Glutamatergic neuron (in vitro differentiated cells): ENCODE data around the gene PADI1. TPM values are rescaled to one million over a fixed set of nuclear protein-coding genes. Genes with fewer than 3 reads are reported as not detected.

Experiments used
- DNase-seq: peaks from one replicate; pipeline ENCODE4 v3.0.0; 2022
- H3K27ac Mint-ChIP-seq: one replicate; pipeline ENCODE4 v1.8.0; 2020; ENCODE audit warnings: mild to moderate bottlenecking, mixed read lengths, inconsistent platforms; ENCODE audit not compliant: unreplicated experiment
- H3K27me3 Mint-ChIP-seq: one replicate; pipeline ENCODE4 v1.8.0; 2020; ENCODE audit warnings: mild to moderate bottlenecking, moderate library complexity, mixed read lengths, inconsistent platforms; ENCODE audit not compliant: unreplicated experiment
- H3K36me3 Mint-ChIP-seq: one replicate; pipeline ENCODE4 v1.8.0; 2020; ENCODE audit warnings: mild to moderate bottlenecking, mixed read lengths, inconsistent platforms; ENCODE audit not compliant: unreplicated experiment
- H3K4me1 Mint-ChIP-seq: one replicate; pipeline ENCODE4 v1.8.0; 2020; ENCODE audit warnings: mild to moderate bottlenecking, low read depth, mixed read lengths, inconsistent platforms; ENCODE audit not compliant: unreplicated experiment
- H3K4me3 Mint-ChIP-seq: one replicate; pipeline ENCODE4 v1.8.0; 2020; ENCODE audit warnings: mild to moderate bottlenecking, mixed read lengths, inconsistent platforms; ENCODE audit not compliant: unreplicated experiment
- H3K9me3 Mint-ChIP-seq: one replicate; pipeline ENCODE4 v1.8.0; 2020; ENCODE audit warnings: mild to moderate bottlenecking, moderate library complexity, mixed read lengths, inconsistent platforms; ENCODE audit not compliant: unreplicated experiment
- CTCF ChIP-seq: fragments of 200-600 bp; sonication (generic); IDR thresholded peaks from one replicate; pipeline ENCODE4 v1.5.0; 2021; ENCODE audit not compliant: partially characterized antibody, unreplicated experiment
- total RNA-seq: library from RNA; stranded (reverse); fragmentation: NEBNext Ultra II Directional; extraction: Animal tissue kit (Norgen Biotek cat#: 25700); gene quantifications from one replicate; pipeline ENCODE4 v1.2.1, GENCODE V29; 2021; ENCODE audit not compliant: unreplicated experiment

Gene PADI1
- total RNA-seq, 1 donor from 2014 or later: not detected

GRCh38 chr1:17222557-17222956 lies 17.6 kb downstream of the PADI1 start:
- TF ChIP-seq CTCF: no peak
- H3K27ac Mint-ChIP-seq: no peak overlapping the region
- H3K9me3 Mint-ChIP-seq: peaks cover 2% of the 10 kb centered on the region
- peaks cover 7% of the 10 kb centered on the region for H3K27me3 Mint-ChIP-seq
- no peaks in the 10 kb centered on the region for H3K4me1 Mint-ChIP-seq
- DNase-seq: no peak
- no peaks in the 10 kb centered on the region for H3K36me3 Mint-ChIP-seq
- no peak overlapping the region for H3K4me3 Mint-ChIP-seq

GRCh38 chr1:17224434-17224833 lies 19.5 kb downstream of the PADI1 start:
- no peak overlapping the region for H3K27ac Mint-ChIP-seq
- TF ChIP-seq CTCF: no peak
- H3K36me3 Mint-ChIP-seq: no peaks in the 10 kb centered on the region
- no peak overlapping the region for H3K4me3 Mint-ChIP-seq
- DNase-seq: no peak
- peaks cover 2% of the 10 kb centered on the region for H3K9me3 Mint-ChIP-seq
- no peaks in the 10 kb centered on the region for H3K4me1 Mint-ChIP-seq
- H3K27me3 Mint-ChIP-seq: peaks cover 7% of the 10 kb centered on the region

DNA sequence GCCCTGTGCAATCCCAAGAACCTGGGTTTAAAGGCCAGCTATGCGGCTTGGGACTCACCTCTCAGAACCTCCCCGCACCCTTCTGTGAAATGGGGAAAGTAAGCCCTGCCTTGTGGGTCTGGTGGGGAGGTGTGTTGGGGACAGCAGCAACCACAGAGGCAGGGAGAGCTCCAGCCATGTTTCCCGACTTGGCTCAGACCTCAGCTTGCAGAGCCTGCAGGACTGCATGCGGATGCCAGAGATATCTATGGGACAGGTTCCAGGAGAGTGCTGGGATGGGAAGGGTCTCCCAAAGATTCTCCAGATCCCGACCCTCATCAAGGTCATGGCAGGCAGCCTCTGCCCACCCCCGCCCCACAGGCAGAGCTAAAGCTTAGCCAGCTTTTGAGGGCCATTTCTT lies 20.2 kb downstream of the PADI1 start:
- Mint-ChIP-seq H3K4me3 (no peak overlapping the region), H3K27me3 (peaks cover 10% of the 10 kb centered on the region), H3K4me1 (no peaks in the 10 kb centered on the region), H3K27ac (no peak overlapping the region), H3K9me3 (peaks cover 3% of the 10 kb centered on the region), H3K36me3 (no peaks in the 10 kb centered on the region)
- no peak for DNase-seq
- TF ChIP-seq CTCF: no peak

DNA sequence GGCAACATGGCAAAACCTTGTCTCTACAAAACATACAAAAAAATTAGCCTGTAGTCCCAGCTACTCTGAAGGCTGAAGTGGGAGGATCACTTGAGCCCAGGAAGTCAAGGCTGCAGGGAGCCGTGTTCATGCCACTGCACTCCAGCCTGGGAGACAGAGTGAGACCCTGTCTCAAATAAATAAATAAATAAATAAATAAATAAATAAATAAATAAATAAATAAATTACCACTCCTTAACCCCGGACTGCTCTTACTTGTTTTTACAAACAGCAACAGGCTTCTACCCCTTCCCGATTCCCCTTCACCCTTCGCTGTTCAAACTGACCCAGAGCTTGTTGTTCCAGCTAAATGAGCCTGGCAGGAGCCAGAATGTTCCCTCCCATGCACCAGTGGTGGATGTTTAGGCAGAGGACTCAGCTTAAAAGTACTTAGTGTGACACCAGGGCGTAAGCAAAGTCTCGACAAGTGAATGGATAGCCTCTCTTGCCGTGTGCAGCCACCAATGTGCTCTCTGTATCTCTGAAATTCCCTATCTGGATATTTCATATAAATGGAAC lies 22.5 kb downstream of the PADI1 start:
- no peak for DNase-seq
- peaks cover 7% of the 10 kb centered on the region for H3K27me3 Mint-ChIP-seq
- H3K36me3 Mint-ChIP-seq: no peaks in the 10 kb centered on the region
- peaks cover 5% of the 10 kb centered on the region for H3K9me3 Mint-ChIP-seq
- no peak overlapping the region for H3K4me3 Mint-ChIP-seq
- no peak overlapping the region for H3K27ac Mint-ChIP-seq
- no peaks in the 10 kb centered on the region for H3K4me1 Mint-ChIP-seq
- TF ChIP-seq CTCF: no peak

DNA sequence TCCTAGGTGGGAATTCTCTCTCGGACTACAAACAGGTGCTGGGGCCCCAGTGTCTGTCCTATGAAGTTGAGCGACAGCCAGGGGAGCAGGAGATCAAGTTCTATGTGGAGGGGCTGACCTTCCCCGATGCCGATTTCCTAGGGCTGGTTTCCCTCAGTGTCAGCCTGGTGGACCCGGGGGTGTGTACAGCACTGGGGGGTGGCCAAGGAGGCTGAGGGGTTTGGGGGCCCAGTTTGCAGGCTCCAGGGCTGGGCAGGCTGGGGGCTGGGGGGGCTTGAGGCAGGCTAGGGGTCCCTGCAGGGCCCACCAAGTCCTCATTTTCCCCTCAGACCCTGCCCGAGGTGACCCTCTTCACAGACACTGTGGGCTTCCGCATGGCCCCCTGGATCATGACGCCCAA lies 23.7 kb downstream of the PADI1 start:
- H3K9me3 Mint-ChIP-seq: peaks cover 5% of the 10 kb centered on the region
- no peak overlapping the region for H3K4me3 Mint-ChIP-seq
- no peaks in the 10 kb centered on the region for H3K36me3 Mint-ChIP-seq
- H3K4me1 Mint-ChIP-seq: no peaks in the 10 kb centered on the region
- DNase-seq: no peak
- peaks cover 7% of the 10 kb centered on the region for H3K27me3 Mint-ChIP-seq
- TF ChIP-seq CTCF: no peak
- H3K27ac Mint-ChIP-seq: no peak overlapping the region
